ENCODE measurements around the gene SMC3. TPM values are rescaled to one million over a fixed set of nuclear protein-coding genes. Genes with fewer than 3 reads are reported as not detected.

SMC3 gene
- total RNA-seq, 1 donor from 2014 or later: 94.6 TPM

- Mint-ChIP-seq H3K27me3 (no peaks in the 10 kb centered on the region), H3K9me3 (ENCODE audit: low read depth) (peaks cover 5% of the 10 kb centered on the region), H3K4me1 (ENCODE audit: low read depth) (peaks cover 23% of the 10 kb centered on the region), H3K4me3 (ENCODE audit: low read depth) (no peak overlapping the region), H3K27ac (no peak overlapping the region), H3K36me3 (ENCODE audit: insufficient read depth) (no peaks in the 10 kb centered on the region)
- TF ChIP-seq, protein P1, sequence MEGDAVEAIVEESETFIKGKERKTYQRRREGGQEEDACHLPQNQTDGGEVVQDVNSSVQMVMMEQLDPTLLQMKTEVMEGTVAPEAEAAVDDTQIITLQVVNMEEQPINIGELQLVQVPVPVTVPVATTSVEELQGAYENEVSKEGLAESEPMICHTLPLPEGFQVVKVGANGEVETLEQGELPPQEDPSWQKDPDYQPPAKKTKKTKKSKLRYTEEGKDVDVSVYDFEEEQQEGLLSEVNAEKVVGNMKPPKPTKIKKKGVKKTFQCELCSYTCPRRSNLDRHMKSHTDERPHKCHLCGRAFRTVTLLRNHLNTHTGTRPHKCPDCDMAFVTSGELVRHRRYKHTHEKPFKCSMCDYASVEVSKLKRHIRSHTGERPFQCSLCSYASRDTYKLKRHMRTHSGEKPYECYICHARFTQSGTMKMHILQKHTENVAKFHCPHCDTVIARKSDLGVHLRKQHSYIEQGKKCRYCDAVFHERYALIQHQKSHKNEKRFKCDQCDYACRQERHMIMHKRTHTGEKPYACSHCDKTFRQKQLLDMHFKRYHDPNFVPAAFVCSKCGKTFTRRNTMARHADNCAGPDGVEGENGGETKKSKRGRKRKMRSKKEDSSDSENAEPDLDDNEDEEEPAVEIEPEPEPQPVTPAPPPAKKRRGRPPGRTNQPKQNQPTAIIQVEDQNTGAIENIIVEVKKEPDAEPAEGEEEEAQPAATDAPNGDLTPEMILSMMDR (IDR thresholded peaks at IDR 0.05; ENCODE audit: unreplicated experiment): no peak
- no peak for DNase-seq (ENCODE audit: low spot score, unreplicated experiment)
Measured at GRCh38 chr10:110561292-110561691, 6.2 kb upstream of the SMC3 start.

DNA sequence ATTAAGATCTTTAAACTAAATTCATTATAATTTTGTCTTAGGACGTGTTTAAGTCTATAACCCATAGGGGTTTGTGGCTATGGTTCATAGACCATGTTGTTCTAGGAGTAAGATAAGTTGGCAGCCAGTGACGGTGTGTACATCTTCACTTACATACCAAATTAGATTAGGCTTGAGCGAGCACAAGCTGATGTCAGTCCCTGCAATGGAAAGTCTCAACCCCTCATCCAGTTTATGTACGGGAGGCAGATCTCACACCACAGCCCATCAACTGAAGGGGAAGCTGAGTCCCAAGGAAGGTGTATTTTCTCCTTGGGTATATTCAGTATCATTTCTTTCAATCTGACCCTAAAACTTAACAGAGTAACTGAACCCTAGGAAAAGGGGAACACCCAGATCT is 5.1 kb upstream of the SMC3 start:
- Mint-ChIP-seq H3K9me3 (ENCODE audit: low read depth) (peaks cover 5% of the 10 kb centered on the region), H3K4me3 (ENCODE audit: low read depth) (no peak overlapping the region), H3K27ac (no peak overlapping the region), H3K4me1 (ENCODE audit: low read depth) (peaks cover 24% of the 10 kb centered on the region), H3K27me3 (no peaks in the 10 kb centered on the region), H3K36me3 (ENCODE audit: insufficient read depth) (no peaks in the 10 kb centered on the region)
- TF ChIP-seq, protein P1 (IDR thresholded peaks at IDR 0.05; ENCODE audit: unreplicated experiment): no peak
- no peak for DNase-seq (ENCODE audit: low spot score, unreplicated experiment)

DNA sequence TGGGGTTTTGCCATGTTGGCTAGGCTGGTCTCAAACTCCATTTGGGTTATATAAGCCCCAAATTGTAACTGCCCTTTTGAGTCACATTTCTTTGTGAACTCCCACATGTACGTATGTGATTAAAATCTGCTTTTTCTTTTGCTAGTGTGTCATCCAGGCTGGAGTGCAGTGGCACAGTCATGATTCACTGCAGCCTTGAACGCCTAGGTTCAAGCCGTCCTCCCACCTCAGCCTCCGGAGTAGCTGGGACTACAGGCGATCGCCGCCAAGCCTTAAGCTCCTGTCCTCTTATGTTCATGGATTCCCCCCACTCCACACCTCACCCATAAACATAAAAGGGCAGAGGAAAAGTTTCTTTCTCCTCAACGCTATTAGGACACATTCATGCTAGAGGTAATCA is 4.4 kb upstream of the SMC3 start:
- Mint-ChIP-seq H3K36me3 (ENCODE audit: insufficient read depth) (no peaks in the 10 kb centered on the region), H3K4me3 (ENCODE audit: low read depth) (no peak overlapping the region), H3K27me3 (no peaks in the 10 kb centered on the region), H3K4me1 (ENCODE audit: low read depth) (peaks cover 23% of the 10 kb centered on the region), H3K9me3 (ENCODE audit: low read depth) (peaks cover 5% of the 10 kb centered on the region), H3K27ac (no peak overlapping the region)
- TF ChIP-seq, protein P1 (IDR thresholded peaks at IDR 0.05; ENCODE audit: unreplicated experiment): no peak
- no peak for DNase-seq (ENCODE audit: low spot score, unreplicated experiment)

- TF ChIP-seq, protein P1 (IDR thresholded peaks at IDR 0.05; ENCODE audit: unreplicated experiment): no peak
- Mint-ChIP-seq H3K4me1 (ENCODE audit: low read depth) (peaks cover 33% of the 10 kb centered on the region), H3K27me3 (no peaks in the 10 kb centered on the region), H3K36me3 (ENCODE audit: insufficient read depth) (peaks cover 2% of the 10 kb centered on the region), H3K27ac (peak overlapping the region; percentile 100), H3K4me3 (ENCODE audit: low read depth) (peak overlapping the region; percentile 98), H3K9me3 (ENCODE audit: low read depth) (no peaks in the 10 kb centered on the region)
- no peak for DNase-seq (ENCODE audit: low spot score, unreplicated experiment)
Measured at GRCh38 chr10:110566472-110567200, 859 bp upstream of the SMC3 start.

DNA sequence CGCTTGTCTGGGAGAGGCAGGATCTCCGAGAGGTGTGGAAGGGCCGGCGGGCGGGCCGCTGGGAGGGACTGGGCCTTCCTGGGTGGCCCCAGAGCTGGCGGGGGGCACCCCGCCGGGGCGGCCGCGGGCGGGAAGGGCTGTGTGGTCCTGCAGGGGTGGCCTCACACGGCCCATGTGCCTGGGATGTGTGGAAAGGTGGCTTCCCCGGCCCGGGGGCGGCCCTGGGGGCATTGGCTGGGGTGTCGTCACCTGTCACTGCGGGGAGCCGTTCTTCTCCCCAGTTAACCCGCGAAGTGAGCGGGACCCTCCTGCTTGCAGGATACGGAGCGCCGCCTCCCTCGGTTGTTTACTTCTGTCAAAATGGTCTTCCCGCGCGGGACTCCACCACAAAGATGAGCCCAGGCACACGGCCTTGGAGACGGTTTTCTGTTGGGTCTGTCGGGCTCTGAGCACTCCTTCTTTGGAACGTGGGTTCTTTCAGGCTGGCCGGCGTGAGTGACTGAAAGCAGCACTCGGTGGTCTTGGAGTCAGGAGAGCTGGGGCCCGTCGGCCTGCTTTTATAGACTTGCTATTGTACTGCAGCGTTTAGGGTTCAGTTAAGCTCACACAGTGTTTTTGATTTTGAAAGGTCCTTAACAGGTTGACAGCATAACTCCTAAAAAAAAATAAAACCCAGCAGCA is 700 bp downstream of the SMC3 start:
- Mint-ChIP-seq H3K36me3 (ENCODE audit: insufficient read depth) (peaks cover 4% of the 10 kb centered on the region), H3K27ac (peak overlapping the region; percentile 100), H3K27me3 (no peaks in the 10 kb centered on the region), H3K4me3 (ENCODE audit: low read depth) (peak overlapping the region; percentile 98), H3K9me3 (ENCODE audit: low read depth) (no peaks in the 10 kb centered on the region), H3K4me1 (ENCODE audit: low read depth) (peaks cover 42% of the 10 kb centered on the region)
- TF ChIP-seq, protein P1 (IDR thresholded peaks at IDR 0.05; ENCODE audit: unreplicated experiment): no peak
- DNase-seq (ENCODE audit: low spot score, unreplicated experiment): no peak
